Loucy (cell line): ENCODE results near the gene FXYD7.

Experiments used
- EZH2phosphoT487 ChIP-seq: fragments of 200-600 bp; IDR thresholded peaks from 2 replicates; pipeline ENCODE4 v1.6.1; 2018; ENCODE audit warnings: antibody characterized with exemption, mild to moderate bottlenecking, moderate library complexity, borderline replicate concordance
- TF ChIP-seq, protein P1 (sequence below): fragments of 200-600 bp; sonication (generic); conservative IDR thresholded peaks from 2 replicates; pipeline ENCODE4 v1.5.1; 2014; ENCODE audit warnings: mild to moderate bottlenecking, antibody characterized with exemption, low read length

DNA sequence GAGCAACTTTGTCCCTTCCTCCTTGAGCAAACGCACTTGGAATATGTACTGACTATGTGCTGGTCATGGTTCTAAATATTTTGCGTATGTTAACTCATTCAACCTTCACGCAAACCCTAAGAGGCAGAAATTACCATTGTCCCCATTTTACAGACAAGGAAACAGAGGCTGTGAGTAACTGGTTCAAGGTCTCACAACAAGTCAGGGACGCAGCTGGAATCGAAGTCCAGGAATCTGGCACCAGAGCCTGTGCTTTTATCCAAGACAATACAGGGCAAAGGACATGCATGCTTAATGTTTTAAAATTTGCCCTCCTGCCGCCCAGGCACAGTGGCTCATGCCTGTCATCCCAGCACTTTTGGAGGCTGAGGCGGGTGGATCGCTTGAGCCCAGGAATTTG, 16.6 kb downstream of the FXYD7 start:
- TF ChIP-seq, protein P1, sequence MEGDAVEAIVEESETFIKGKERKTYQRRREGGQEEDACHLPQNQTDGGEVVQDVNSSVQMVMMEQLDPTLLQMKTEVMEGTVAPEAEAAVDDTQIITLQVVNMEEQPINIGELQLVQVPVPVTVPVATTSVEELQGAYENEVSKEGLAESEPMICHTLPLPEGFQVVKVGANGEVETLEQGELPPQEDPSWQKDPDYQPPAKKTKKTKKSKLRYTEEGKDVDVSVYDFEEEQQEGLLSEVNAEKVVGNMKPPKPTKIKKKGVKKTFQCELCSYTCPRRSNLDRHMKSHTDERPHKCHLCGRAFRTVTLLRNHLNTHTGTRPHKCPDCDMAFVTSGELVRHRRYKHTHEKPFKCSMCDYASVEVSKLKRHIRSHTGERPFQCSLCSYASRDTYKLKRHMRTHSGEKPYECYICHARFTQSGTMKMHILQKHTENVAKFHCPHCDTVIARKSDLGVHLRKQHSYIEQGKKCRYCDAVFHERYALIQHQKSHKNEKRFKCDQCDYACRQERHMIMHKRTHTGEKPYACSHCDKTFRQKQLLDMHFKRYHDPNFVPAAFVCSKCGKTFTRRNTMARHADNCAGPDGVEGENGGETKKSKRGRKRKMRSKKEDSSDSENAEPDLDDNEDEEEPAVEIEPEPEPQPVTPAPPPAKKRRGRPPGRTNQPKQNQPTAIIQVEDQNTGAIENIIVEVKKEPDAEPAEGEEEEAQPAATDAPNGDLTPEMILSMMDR = no peak
- TF ChIP-seq EZH2phosphoT487 = no peak
